Jurkat, Clone E6-1 (cell line): ENCODE measurements around the gene TNFAIP8L1.
"Not testable (repeated sequence)": the region's sequence is repeated elsewhere in the genome, so short reads cannot be mapped to it uniquely, and the experiment has no call there.

ENCODE experiments used
- DNase-seq: peaks from one replicate; pipeline ENCODE4 v3.0.0-alpha.2; 2011; ENCODE audit warnings: low read depth, low spot score
- H3K4me3 ChIP-seq: 2 replicates; pipeline ENCODE4 v1.5.1; 2011; ENCODE audit warnings: mild to moderate bottlenecking, low read length, control low read depth, moderate library complexity

Gene TNFAIP8L1

DNA sequence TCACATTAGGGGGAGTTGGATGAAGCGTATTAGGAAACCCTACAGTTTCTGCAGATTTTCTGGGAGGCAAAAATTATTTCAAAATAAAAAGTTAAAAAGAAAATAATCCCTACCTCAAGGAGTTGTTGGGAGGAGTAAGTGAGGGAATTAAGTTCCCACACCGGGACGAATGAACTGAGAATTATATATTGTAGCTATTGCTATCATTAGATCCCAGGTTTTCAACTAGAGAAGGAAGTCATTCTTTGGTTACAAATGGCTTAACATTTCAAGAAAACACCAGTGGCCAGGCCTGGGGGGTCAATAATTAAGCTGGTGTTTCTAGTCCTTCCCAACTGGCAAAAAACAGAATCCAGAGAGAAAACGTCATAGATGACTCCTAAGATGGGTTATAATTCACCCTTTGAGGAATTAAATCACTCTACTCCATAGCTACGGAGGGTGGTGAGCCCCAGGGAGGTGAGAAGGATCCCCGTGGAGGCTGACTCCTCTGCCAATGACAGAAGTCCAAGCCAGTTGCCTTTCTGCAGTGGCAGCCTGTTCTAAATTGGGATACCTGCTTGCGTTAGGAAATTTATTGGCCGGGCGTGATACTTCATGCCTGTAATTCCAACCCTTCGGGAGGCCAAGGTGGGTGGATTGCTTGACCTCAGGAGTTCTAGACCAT, 32.0 kb downstream of the TNFAIP8L1 start:
- DNase-seq = no peak
- no peak overlapping the region for H3K4me3 ChIP-seq

DNA sequence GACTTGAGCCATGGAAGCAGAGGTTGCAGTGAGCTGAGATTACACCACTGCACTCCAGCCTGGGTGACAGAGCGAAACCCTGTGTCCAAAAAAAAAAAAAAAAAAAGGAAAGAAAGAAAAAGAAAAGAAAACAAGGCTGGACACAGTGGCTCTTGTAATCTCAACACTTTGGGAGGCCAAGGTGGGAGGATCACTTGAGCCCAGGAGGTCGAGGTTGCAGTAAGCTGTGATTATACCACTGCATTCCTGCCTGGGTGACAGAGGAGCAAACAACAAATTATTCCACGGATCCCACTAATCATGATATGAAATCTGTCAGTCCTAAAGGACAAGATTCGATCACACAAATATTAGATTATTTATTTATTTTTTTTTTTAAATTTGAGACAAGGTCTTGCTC, 33.9 kb downstream of the TNFAIP8L1 start:
- no peak overlapping the region for H3K4me3 ChIP-seq
- DNase-seq = no peak

DNA sequence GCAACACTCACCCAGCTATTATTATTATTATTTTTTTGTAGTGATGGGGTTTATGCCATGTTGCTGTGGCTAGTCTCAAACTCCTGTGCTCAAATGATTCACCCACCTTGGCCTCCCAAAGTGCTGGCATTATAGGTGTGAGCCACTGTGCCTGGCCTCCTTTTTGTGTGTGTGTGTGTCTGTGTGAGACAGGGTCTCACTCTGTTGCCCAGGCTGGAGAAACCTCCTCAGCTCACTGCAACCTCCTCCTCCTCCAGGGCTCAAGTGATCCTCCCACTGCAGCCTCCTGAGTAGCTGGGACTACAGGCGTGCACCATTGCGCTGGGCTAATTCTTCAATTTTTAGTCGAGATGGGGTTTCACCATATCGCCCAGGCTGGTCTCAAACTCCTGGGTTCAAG, 34.4 kb downstream of the TNFAIP8L1 start:
- DNase-seq = no peak
- no peak overlapping the region for H3K4me3 ChIP-seq

DNA sequence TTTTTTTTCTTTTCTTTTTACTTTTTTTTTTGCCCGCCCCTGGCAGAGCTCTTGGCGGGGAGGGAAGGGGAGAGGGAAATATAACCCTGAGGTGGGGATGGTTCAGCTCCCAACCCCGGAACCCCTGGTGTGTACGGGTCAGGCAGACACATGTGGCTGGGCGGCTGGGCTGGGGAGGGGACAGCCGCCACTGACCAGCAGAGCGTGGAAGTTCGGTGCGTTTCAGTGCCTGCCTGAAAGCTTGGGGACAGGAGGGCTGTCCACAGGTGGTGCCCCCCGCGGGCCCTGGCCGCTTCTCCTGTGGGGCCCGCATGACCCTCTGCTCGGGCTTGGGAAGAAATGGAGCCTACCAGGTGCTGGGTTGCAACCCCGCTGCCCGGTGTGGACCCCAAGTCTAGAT, 36.0 kb downstream of the TNFAIP8L1 start:
- DNase-seq = no peak
- no peak overlapping the region for H3K4me3 ChIP-seq

DNA sequence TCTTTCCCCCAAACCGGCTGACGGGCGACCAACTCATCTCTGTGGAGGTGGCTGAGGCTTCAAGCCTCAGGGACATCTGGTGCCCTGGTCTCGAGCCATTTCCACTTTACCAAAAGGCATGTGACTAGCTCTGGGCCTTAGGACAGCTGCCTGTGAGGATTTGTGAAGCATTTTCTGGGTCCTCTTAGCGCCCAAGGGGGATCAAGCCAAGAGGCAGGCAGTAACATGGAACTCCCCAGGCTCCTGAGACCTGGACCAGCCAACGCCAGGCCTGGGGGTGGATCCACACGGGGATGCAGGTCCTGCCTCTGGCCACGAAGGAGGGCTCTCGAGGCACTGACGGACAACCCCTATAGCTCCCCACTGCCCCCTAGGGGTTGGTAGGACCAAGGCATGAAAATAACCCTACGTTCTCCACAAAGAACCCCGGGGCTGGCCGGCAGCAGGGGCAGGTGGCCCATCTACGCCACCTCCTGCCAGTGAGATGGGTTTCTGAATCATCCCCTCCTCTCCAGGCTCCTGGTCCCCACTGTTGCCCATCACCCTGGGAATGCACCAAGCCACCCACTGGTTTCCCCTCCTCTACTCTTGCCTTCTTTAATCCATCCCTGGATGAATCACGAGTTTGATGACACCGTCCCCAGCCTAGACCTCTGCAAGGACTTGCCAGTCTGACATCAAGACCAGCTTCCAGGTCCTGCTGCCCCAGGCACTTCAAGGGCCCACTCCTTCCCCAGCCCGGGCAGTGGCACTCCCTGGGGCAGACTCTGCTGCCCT, 37.8 kb downstream of the TNFAIP8L1 start:
- DNase-seq = no peak
- no peak overlapping the region for H3K4me3 ChIP-seq

DNA sequence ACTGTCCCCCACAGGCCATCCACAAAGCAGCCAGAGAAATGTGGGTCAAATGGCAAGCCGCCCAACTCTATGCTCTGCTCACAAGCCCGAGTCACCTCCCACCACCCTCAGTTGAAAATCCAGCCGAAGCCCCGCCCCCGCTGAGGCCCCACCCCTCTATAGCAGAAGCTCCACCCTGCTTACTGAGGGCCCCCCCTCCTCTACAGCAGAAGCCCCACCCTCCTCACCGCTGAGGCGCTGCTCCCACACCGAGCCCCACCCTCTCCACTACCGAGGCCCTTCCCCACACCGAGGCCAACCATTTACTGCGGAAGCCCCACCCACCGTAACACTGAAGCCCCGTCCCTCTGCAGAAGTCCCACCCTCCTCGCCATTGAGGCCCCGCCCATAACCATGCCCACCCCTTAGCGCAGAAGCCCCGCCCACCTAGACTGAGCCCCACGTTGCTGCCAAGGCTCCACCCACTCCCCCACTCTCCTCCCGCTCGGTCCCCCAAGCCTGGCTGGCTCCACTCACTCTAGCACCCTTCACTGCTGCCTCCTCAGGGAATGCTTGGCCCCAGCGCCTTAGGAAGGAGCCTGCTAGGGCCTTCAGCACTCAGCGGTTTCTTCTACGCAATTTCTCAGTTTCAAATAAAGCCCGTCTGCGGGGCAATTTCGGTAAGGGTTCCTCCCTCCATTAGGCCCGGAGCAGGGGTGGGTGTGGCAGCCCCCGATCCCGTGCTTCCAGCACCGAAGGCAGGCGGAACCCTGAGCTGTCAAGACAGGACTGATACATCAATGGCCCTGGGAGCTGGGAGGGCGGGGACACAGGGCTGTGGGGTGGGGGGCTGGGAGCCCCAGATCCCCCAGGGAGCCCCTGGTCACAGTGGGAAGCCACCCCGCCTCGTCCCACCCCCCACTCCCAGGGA, 39.8 kb downstream of the TNFAIP8L1 start:
- no peak overlapping the region for H3K4me3 ChIP-seq
- DNase-seq = no peak

DNA sequence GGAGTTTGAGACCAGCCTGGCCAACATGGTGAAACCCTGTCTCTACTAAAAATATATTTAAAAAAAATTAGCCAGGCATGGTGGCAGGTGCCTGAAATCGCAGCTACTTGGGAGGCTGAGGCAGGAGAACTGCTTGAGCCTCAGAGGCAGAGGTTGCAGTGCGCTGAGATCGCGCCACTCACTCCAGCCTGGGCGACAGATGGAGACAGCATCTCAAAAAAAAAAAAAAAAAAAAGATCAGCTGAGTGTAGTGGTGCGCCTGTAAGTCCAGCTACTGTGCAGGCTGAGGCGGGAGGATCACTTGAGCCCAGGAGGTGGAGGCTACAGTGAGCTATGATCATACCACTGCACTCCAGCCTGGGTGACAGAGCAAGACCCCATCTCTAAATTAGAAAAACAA, 40.7 kb downstream of the TNFAIP8L1 start:
- not testable (repeated sequence) for H3K4me3 ChIP-seq, DNase-seq

DNA sequence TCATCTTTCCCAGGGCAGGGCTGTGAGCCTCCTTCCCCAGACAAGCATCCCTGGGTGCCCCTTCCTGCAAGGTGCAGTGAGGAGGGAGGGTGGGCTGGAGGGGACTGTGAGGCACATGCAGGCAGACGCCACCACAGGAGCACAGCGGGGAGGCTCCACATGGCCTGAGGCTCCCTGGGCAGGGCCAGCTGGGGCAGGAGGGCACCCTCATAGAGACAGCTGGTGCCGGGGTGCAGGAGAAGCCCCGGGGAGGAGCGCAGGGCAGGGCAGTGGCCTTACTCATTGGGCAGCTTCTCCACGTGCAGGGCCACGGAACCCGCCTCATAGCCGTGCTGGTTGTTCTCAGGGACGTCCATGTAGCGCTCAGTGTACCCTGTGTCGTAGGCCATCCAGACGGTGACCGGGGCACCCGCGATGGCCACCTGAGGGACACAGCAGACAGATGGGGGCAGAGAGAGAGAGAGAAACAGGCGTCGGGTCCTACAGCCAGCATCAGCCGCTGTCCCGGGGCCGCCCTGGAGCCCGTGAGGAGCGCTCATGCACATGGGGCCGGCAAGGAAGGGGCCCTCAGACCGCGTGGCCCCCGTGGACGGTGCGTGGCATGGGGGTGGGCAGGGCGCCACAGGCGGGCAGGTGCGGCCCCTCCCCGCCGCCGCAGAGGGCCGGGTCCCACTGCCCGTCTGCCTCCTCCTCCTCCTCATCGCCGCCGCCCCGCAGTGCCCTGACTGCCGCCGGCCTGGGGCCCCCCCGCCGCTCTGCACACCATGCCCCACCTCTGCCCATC, 43.3 kb downstream of the TNFAIP8L1 start:
- no peak for DNase-seq
- H3K4me3 ChIP-seq = no peak overlapping the region

DNA sequence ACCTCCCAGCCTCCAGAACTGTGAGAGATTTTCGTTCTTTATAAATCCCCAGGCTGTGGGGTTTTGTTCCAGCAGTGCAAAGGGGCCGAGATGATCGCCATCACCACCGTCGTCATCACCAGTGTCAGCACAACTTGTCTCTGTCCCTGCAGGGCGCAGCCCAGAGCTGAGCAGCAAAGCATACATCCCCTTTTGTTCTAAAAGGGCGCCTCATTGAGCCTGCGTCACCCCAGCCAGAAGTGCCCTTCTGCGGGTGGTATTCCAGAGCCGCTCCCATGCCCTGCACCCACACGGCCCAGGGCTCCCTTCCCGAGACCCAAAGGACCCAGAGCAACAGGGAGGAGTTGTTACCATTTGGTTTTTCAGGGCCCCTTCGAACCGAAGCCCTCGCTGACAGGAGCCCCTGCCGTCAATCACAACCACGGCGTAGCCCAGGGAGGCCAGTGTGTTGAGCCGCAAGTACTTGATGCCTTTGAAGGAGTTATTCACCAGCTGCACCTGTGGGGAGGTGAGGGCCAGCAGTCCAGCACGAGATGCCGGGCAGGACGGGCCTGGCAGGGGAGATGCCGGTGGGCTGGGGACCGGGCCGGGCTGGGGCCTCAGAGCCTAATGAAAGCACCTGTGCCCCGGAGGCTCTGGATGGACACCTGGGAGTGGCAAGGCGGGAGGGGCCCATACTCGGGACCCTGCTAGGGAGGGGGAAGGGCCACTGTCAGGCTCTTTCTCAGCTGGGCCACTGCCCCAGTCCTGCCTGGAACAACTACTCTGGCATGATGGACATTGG, 45.2 kb downstream of the TNFAIP8L1 start:
- no peak overlapping the region for H3K4me3 ChIP-seq
- DNase-seq = no peak

DNA sequence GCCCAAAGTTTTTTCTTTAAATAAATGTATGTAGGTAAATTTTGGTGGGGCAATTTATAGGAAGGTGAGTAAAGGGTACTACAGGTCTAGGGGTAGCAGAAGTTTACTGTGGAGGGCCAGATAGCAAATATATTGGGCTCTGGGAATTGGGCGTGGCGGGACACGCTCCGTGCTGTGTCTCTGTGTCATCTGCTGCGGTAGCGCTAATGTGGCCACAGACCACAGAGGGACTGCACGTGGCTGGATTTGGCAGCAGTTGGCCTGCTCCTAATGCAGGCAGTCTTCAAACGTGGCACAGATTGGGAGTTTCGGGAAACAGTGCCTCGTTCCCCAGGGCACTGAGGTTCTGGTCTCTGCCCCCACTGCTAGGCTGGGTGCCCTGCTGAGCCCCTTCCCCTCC, 47.4 kb downstream of the TNFAIP8L1 start:
- no peak for DNase-seq
- no peak overlapping the region for H3K4me3 ChIP-seq

DNA sequence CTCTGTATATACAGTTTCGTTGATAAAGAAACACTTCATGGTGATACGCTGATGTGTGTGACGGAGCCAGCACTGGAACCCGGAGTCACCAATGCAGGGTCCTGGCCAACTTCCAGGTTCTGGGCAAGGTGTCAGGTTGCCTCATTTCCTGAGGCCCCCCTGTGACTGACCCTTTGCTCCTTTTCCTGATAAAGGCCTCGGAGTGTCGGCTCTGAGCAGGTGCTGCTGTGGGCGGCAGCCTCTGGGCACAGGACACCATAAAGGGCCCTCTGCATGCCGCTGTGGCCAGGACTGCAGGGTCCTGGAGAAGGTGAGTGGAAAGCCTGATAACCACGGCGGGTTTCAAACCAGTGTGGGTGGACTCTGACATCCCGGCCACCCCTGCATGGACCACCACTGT, 48.1 kb downstream of the TNFAIP8L1 start:
- no peak for DNase-seq
- no peak overlapping the region for H3K4me3 ChIP-seq

DNA sequence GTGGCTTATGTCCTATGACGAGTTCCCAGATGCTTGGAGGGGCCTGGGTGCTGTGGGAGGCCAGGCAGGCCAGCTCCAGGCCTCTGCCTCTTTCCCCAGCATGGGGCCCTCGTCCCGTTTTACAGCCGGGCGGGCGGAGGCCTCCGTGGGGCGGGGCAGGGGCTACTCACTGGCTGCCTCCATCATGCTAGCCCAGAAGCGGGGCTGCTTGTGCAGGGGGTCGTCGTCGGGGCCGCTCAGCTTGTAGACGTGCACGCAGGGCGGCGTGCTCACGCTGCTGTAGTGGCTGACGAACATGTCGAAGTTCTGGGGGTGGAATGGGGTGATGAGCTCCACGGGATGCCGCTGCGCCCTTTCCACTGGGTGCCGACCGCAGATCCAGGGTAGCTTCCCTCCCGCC, 49.3 kb downstream of the TNFAIP8L1 start:
- no peak overlapping the region for H3K4me3 ChIP-seq
- no peak for DNase-seq

DNA sequence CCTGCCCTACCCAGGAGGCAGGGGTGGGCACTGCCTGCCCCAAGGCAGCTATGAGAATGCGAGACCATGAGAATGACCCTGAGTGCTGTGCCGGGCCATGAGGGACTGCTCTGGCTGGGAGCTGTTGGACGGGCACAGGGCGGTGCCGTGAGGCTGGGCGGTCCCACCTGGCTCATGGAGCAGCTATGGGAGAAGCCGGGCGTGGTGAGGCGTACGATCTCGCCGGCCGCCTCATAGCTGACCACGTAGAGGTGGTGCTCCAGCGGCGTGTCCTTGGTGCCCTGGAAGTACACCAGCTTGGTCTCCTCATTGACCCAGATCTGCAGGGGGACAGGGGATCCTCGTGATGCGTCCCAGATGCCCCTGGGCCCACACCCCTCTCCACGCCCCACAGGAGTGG, 50.1 kb downstream of the TNFAIP8L1 start:
- DNase-seq = no peak
- no peak overlapping the region for H3K4me3 ChIP-seq

DNA sequence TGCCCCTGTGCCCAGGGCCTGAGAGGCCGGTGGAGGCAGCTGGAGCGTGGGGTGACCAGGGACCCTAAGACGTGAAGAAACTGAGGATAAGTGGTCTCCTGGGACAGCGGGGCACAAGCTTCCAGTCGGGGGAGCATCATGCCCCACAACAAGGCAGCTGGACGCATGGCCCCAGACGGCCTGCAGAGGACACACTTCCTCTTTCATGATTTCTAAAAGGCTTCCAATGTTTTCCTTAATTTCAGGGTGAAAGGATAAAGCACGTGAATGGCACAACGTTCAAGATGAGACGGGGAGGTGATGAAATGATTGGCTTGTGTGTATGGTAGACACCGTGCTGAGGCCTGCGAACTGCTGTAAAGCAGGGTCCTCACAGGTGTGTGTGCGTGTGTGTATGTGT, 51.0 kb downstream of the TNFAIP8L1 start:
- no peak overlapping the region for H3K4me3 ChIP-seq
- DNase-seq = no peak

DNA sequence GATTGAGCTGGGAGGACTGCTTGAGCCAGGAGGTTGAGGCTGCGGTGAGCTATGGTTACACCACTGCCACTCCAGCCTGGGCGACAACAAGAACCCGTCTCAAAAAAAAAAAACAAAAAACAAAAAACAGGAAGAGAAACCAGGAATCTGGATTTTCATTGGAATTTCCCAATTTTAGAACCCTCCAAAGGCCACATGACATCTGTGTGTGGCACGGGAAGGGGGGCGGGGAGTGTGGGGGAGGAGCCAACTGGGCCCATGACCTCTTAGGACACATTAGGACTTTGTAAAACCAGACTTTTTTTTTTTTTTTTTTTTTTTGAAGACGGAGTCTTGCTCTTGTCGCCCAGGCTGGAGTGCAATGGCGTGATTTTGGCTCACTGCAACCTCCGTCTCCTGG, 52.1 kb downstream of the TNFAIP8L1 start:
- DNase-seq = no peak
- no peak overlapping the region for H3K4me3 ChIP-seq

DNA sequence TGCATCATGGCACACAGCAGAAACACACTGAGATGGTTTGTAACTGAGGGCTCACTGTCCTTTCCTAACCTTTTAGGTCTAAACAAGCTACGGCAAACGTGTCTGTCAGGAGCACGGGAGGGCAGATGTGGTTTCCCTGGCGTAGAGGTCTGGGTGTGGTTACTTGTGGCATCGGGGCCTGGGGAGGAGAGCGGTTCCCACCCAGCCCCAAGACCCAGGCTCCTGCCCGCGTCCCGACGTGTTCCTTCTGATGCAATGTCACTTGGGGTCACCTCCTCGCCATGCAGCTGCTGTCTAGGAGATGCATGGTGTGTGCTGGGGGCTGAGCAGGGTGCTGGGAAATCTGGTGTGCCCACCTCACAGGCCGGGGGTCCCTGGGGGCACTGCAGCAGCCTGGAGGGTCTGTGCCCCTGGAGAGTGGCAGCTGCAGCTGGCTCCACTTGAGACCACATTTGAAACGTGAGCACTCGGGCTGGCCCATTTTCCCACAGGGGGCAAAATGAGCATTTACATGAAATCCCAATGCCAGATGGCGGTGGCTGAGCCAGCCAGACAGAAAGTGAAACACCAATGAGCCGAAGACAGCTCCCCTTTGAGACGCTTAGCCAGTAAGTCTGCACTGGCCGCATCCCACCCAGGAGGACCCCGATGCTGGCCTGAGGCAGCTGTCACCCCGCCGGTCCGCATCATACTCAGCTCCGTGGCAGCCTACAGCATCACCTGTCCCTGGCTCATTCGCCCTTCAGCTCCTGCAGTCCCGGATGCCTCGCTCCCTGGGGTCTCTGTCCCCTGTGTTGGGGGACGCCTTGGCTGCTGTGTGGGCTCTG, 53.1 kb downstream of the TNFAIP8L1 start:
- H3K4me3 ChIP-seq = no peak overlapping the region
- no peak for DNase-seq

DNA sequence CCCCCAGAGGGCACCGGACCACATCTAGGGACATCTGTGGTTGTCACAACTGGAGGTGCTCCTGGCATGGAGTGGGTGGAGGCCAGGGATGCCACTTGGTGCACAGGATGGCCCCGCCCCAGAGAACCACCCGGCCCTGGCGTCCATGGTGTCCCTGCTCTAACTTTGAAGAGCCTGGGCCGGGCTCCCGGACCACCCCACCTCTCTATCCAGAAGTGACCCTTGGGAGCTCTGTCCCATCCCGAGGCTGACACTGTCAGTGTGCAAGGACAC, 53.7 kb downstream of the TNFAIP8L1 start:
- no peak for DNase-seq
- no peak overlapping the region for H3K4me3 ChIP-seq
